T-helper 1 cell (primary cell): Measurements from ENCODE around the gene IPO13.

Experiments
- DNase-seq, 5 donors: peaks; one replicate each; pipeline ENCODE4 v3.0.0-alpha.2; 2012 to 2020

IPO13 gene

GRCh38 chr1:43975249-43975961 lies 28.7 kb downstream of the IPO13 start:
- peak in 2 of 5 donors; percentile 29 to 48 for DNase-seq

- no peak for DNase-seq
Measured at GRCh38 chr1:43976045-43976444, 29.3 kb downstream of the IPO13 start.

GRCh38 chr1:43976890-43977289 lies 30.1 kb downstream of the IPO13 start:
- no peak for DNase-seq

GRCh38 chr1:43977376-43978263 lies 30.9 kb downstream of the IPO13 start:
- DNase-seq, result no peak

GRCh38 chr1:43978264-43978550 lies 31.5 kb downstream of the IPO13 start:
- DNase-seq, result no peak

GRCh38 chr1:43978551-43979260 lies 32.0 kb downstream of the IPO13 start, which contains the start of gene B4GALT2:
Gene B4GALT2 (plus strand): TSS chr1:43979210. CDS start chr1:43981161, 1,951 bp downstream.
- peak in 1 of 5 donors; percentile 35 for DNase-seq

GRCh38 chr1:43979261-43979527 lies 32.4 kb downstream of the IPO13 start:
- no peak for DNase-seq

GRCh38 chr1:43979528-43980254 lies 32.9 kb downstream of the IPO13 start:
- DNase-seq, result no peak

- DNase-seq, result no peak
Measured at GRCh38 chr1:43980255-43981134, 33.7 kb downstream of the IPO13 start.

GRCh38 chr1:43981135-43981491 lies 34.4 kb downstream of the IPO13 start:
- DNase-seq, result no peak

- DNase-seq, result no peak
Measured at GRCh38 chr1:43981636-43982035, 34.9 kb downstream of the IPO13 start.

GRCh38 chr1:43982241-43982640 lies 35.5 kb downstream of the IPO13 start:
- DNase-seq, result no peak

GRCh38 chr1:43982808-43983207 lies 36.1 kb downstream of the IPO13 start:
- DNase-seq, result no peak

GRCh38 chr1:43983253-43983899 lies 36.6 kb downstream of the IPO13 start:
- no peak for DNase-seq

- DNase-seq, result no peak
Measured at GRCh38 chr1:43984855-43985254, 38.1 kb downstream of the IPO13 start.

- no peak for DNase-seq
Measured at GRCh38 chr1:43985984-43986595, 39.3 kb downstream of the IPO13 start.

GRCh38 chr1:43986712-43987111 lies 40.0 kb downstream of the IPO13 start:
- no peak for DNase-seq

- DNase-seq, result no peak
Measured at GRCh38 chr1:43987159-43987902, 40.6 kb downstream of the IPO13 start.

- no peak for DNase-seq
Measured at GRCh38 chr1:43990271-43991199, 43.8 kb downstream of the IPO13 start.
